Suppressor macrophage treated with lipopolysaccharide for 4 hours (primary cell): ENCODE measurements around the gene SEC23B.

ENCODE experiments used
- DNase-seq: peaks from one replicate; pipeline ENCODE4 v3.0.0-alpha.2; 2020

Gene SEC23B

GRCh38 chr20:18588574-18588933 lies 80.8 kb downstream of the SEC23B start:
- DNase-seq: no peak

GRCh38 chr20:18589941-18590674 lies 82.4 kb downstream of the SEC23B start:
- DNase-seq: no peak

DNA sequence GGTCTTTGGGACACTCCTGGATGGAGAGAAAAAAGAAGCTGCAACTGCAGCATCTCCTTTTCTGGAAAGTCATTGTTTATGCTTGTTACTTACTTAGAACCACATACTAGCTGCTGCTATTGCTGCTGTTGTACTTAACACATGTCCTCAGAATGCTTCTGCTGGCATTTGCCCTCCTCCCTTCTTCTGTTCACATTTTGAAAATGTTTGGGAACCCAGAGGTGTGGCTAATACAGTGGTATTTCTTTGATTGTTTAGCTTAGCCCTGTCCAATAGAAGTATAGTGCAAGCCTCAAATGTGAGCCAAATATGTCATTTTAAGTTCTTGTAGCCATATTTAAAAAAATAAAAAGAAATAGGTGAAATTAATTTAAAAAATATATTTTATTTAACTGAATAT lies 88.5 kb downstream of the SEC23B start:
- DNase-seq: no peak

- no peak for DNase-seq
These were observed 102.0 kb downstream of the SEC23B start for GRCh38 chr20:18609741-18610140.
